GM04503 (cell line): Measurements from ENCODE around the gene YAP1.

ENCODE experiments used
- DNase-seq: peaks from one replicate; pipeline ENCODE4 v3.0.0-alpha.2; 2012; ENCODE audit warnings: low read depth

Gene YAP1

GRCh38 chr11:102117472-102118113, 7.3 kb downstream of the YAP1 start:
- DNase-seq, result no peak

GRCh38 chr11:102118937-102119336, 8.7 kb downstream of the YAP1 start:
- no peak for DNase-seq

- DNase-seq, result no peak
Measured at GRCh38 chr11:102119997-102120396, 9.8 kb downstream of the YAP1 start.

- no peak for DNase-seq
Measured at GRCh38 chr11:102120437-102120973, 10.3 kb downstream of the YAP1 start.

- DNase-seq, result no peak
Measured at GRCh38 chr11:102121329-102121728, 11.1 kb downstream of the YAP1 start.

- DNase-seq, result no peak
Measured at GRCh38 chr11:102134597-102134996, 24.4 kb downstream of the YAP1 start.

- no peak for DNase-seq
Measured at GRCh38 chr11:102135256-102135655, 25.0 kb downstream of the YAP1 start.

- no peak for DNase-seq
Measured at GRCh38 chr11:102138223-102138622, 28.0 kb downstream of the YAP1 start.

GRCh38 chr11:102138670-102139069, 28.4 kb downstream of the YAP1 start:
- DNase-seq, result no peak

- peak; percentile 68 for DNase-seq
Measured at GRCh38 chr11:102139081-102139498, 28.8 kb downstream of the YAP1 start.

- no peak for DNase-seq
Measured at GRCh38 chr11:102142333-102142732, 32.1 kb downstream of the YAP1 start.

GRCh38 chr11:102143867-102144266, 33.6 kb downstream of the YAP1 start:
- no peak for DNase-seq

GRCh38 chr11:102144357-102145355, 34.4 kb downstream of the YAP1 start:
- peak; percentile 28 for DNase-seq

GRCh38 chr11:102147015-102147414, 36.8 kb downstream of the YAP1 start:
- DNase-seq, result no peak

- no peak for DNase-seq
Measured at GRCh38 chr11:102147632-102148031, 37.4 kb downstream of the YAP1 start.

- DNase-seq, result no peak
Measured at GRCh38 chr11:102148059-102148458, 37.8 kb downstream of the YAP1 start.

- DNase-seq, result no peak
Measured at GRCh38 chr11:102151784-102152525, 41.7 kb downstream of the YAP1 start.

- no peak for DNase-seq
Measured at GRCh38 chr11:102153082-102153481, 42.8 kb downstream of the YAP1 start.

- DNase-seq, result no peak
Measured at GRCh38 chr11:102154806-102155205, 44.6 kb downstream of the YAP1 start.

- DNase-seq, result no peak
Measured at GRCh38 chr11:102155676-102156075, 45.4 kb downstream of the YAP1 start.

- DNase-seq, result no peak
Measured at GRCh38 chr11:102157219-102157618, 47.0 kb downstream of the YAP1 start.

- no peak for DNase-seq
Measured at GRCh38 chr11:102158164-102158735, 48.0 kb downstream of the YAP1 start.
